BLaER1 (cell line): Measurements from ENCODE around the gene CDC42SE1.

ENCODE experiments used
- H3K27ac ChIP-seq: shearing (Covaris generic); formaldehyde crosslinking; 2 replicates; pipeline ENCODE4 v1.8.1; 2022
- H3K27me3 ChIP-seq: shearing (Covaris generic); formaldehyde crosslinking; 2 replicates; pipeline ENCODE4 v1.8.1; 2022
- H3K36me3 ChIP-seq: shearing (Covaris generic); formaldehyde crosslinking; 2 replicates; pipeline ENCODE4 v1.8.1; 2022
- H3K4me1 ChIP-seq: shearing (Covaris generic); formaldehyde crosslinking; 2 replicates; pipeline ENCODE4 v1.8.1; 2022
- H3K4me2 ChIP-seq: shearing (Covaris generic); formaldehyde crosslinking; 2 replicates; pipeline ENCODE4 v1.8.1; 2022
- H3K4me3 ChIP-seq: shearing (Covaris generic); formaldehyde crosslinking; 2 replicates; pipeline ENCODE4 v1.8.1; 2022
- H3K9ac ChIP-seq: shearing (Covaris generic); formaldehyde crosslinking; 2 replicates; pipeline ENCODE4 v1.8.1; 2022
- H3K9me3 ChIP-seq: shearing (Covaris generic); formaldehyde crosslinking; 2 replicates; pipeline ENCODE4 v1.8.1; 2022
- H4K20me1 ChIP-seq: shearing (Covaris generic); formaldehyde crosslinking; 2 replicates; pipeline ENCODE4 v1.8.1; 2022
- Cebpa-rat ChIP-seq: shearing (Covaris generic); IDR thresholded peaks from 2 replicates; pipeline ENCODE4 v1.8.1; 2022

CDC42SE1 gene

DNA sequence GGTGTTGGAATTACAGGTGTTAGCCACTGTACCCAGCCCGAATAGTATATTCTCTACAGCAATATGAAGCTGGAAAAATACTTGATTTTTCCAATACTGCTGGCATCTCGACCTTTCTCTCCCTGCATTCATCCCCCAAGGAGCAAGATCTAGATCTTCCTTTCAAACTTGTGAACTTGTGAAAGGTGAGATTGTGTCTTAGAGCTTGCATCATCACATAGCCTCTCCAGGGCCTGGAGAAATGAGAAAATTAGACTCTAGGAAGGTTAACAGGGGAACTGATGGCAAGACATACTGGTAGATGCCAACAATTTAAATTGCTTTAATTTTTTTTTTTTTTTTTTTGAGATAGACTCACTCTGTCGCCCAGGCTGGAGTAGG lies 49.1 kb downstream of the CDC42SE1 start:
- no peaks in the 10 kb centered on the region for H3K36me3 ChIP-seq
- TF ChIP-seq Cebpa-rat, result no peak
- peaks cover 80% of the 10 kb centered on the region for H3K4me1 ChIP-seq

DNA sequence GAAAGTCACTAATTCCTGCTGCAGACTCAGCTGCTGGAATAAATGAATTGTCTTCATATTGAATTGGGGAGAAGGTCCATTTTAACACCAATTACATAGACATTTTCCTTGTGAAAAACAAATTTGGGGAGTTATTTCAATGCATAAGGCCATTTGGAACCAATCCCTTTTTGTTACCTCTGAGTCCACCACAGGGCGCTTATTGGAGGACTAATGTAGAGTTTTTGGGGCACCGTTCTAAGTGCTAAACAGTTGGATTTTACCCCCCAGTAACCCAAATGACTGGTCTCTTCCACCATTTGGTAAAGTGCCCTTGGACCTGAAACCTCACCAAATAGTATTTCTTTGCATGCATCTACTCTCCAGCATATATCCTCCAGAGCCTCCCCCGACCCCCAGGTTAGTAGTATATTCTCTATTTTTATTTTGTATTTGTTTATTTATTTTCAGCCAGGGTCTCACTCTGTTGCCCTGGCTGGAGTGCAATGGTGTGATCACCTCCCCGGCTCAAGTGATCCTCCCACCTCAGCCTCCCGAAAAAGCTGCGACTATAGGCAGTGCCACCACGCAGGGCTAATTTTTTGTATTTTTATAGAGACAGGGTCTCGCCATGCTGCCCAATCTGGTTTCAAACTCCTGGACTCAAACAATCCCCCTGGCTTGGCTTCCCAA lies 49.6 kb downstream of the CDC42SE1 start:
- peak overlapping the region; percentile 94 for H3K4me2 ChIP-seq
- H3K27ac ChIP-seq, result no peak overlapping the region
- no peaks in the 10 kb centered on the region for H3K36me3 ChIP-seq
- H3K4me3 ChIP-seq, result peak overlapping the region; percentile 76
- H3K4me1 ChIP-seq, result peaks cover 85% of the 10 kb centered on the region
- no peaks in the 10 kb centered on the region for H4K20me1 ChIP-seq
- no peak for TF ChIP-seq Cebpa-rat
- no peaks in the 10 kb centered on the region for H3K27me3 ChIP-seq
- H3K9ac ChIP-seq, result peak overlapping the region; percentile 84; the same call in 1 of the 2 replicates
- H3K9me3 ChIP-seq, result no peaks in the 10 kb centered on the region

More for the DNA sequence above, 49.1 kb downstream of the CDC42SE1 start:
- no peak overlapping the region for H3K9ac ChIP-seq
- H4K20me1 ChIP-seq, result no peaks in the 10 kb centered on the region
- no peak overlapping the region for H3K4me3 ChIP-seq
- H3K27ac ChIP-seq, result no peak overlapping the region
- no peaks in the 10 kb centered on the region for H3K27me3 ChIP-seq
- peak overlapping the region; percentile 94 for H3K4me2 ChIP-seq
- H3K9me3 ChIP-seq, result no peaks in the 10 kb centered on the region

DNA sequence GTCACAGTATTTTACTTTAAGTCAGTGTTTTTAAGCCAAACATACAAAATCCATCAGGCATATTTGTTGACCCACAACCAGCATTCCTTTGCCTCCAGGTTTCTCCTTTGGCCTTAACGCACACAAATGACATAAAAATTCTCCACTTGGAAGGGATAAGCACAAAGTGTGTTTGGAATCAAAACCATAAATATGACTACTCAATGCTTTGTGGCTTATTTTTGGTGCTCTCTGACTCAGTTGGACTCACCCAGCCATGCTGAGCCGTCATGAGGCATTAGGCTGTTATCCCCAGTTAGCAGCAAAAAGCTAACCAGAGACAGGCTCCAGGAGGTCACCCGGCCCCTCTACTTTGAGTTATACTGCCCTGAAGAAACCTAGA lies 50.2 kb downstream of the CDC42SE1 start:
- no peaks in the 10 kb centered on the region for H3K36me3 ChIP-seq
- peak overlapping the region; percentile 94 for H3K4me2 ChIP-seq
- H3K9me3 ChIP-seq, result no peaks in the 10 kb centered on the region
- H3K4me1 ChIP-seq, result peaks cover 87% of the 10 kb centered on the region
- H3K9ac ChIP-seq, result peak overlapping the region; percentile 84
- H3K27ac ChIP-seq, result peak overlapping the region; percentile 75; the same call in 1 of the 2 replicates
- no peaks in the 10 kb centered on the region for H3K27me3 ChIP-seq
- TF ChIP-seq Cebpa-rat, result no peak
- no peaks in the 10 kb centered on the region for H4K20me1 ChIP-seq
- peak overlapping the region; percentile 76 for H3K4me3 ChIP-seq

DNA sequence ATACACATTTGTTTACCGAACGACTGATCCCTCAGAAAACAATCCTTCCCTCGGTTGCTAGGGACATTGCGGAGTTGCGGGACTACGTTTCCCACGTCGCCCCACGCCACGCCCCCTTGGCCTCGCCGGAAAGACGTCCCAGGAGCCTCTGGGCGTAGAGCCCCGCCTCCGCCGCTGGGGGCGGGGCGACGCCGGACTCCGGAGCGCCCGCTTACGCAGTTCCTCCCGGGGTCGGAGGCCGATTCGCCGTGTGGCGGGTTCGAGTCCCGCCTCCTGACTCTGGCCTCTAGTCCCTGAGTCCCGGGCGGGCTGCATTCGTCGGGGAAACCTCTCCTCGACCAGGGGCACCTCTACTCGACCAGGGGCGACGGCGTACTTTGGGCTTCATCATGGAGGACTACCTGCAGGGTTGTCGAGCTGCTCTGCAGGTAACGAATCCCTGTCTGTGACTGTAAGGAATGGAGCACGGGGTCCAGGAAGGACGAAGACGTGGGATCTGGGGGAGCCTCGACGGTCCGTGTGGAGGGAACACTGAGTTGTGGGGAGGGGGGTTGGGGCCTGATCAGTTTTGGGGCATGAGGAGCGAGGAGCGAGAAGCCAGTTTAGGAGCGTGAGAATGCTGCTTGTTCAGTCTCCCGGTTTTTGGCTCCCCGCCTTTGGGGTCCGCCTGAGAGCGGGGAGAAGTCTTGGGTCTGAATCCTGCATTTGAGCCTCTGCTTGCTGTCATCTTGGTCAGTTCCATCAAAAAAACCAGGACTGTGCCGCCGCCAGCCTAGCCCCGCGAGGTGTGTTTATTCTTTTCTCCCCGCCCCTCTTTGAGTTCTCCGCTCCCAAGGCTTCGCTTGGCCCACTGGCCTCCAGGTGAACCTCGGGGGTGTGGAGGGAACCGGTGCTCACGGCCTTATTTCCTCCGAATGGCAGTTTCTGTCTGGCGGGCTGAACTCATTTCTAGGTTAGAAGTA lies 50.9 kb downstream of the CDC42SE1 start, which contains the start of gene PRUNE1:
Gene PRUNE1 (plus strand): TSS at position 206 of the 962 bp plus-strand sequence. CDS start 184 bp downstream, at position 390.
- Histone ChIP-seq H3K4me2 (peak within 1 kb of the TSS; percentile 94), H3K27me3 (no peaks in the 10 kb centered on the region), H3K4me1 (peaks cover 87% of the 10 kb centered on the region), H3K36me3 (no peaks in the 10 kb centered on the region), H3K9me3 (no peaks in the 10 kb centered on the region), H4K20me1 (no peaks in the 10 kb centered on the region), H3K27ac (peak within 1 kb of the TSS; percentile 75), H3K4me3 (peak within 1 kb of the TSS; percentile 76), H3K9ac (peak within 1 kb of the TSS; percentile 84)
- TF ChIP-seq Cebpa-rat, result no peak

DNA sequence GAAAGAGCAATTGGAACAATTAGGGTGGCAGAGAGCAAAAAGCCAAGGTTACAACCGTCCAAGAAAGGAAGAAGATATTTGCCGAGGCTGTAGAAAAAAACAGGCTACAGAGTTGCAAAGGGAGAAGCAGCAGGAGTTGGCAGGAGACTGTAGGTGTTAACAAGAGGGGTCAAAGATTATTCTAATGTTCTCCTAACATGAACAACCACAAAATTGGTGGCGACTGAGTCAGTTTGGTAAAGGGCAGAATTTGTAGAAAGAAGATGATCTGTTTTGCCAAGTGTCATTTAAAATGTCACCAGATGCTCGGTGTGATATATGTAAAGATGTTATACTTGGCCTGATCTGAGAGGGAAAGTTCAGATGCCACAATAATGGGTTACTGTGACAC lies 51.6 kb downstream of the CDC42SE1 start:
- H4K20me1 ChIP-seq, result no peaks in the 10 kb centered on the region
- H3K9me3 ChIP-seq, result no peaks in the 10 kb centered on the region
- no peaks in the 10 kb centered on the region for H3K27me3 ChIP-seq
- peak overlapping the region; percentile 76 for H3K4me3 ChIP-seq
- peaks cover 87% of the 10 kb centered on the region for H3K4me1 ChIP-seq
- H3K4me2 ChIP-seq, result peak overlapping the region; percentile 94
- H3K27ac ChIP-seq, result no peak overlapping the region
- H3K36me3 ChIP-seq, result no peaks in the 10 kb centered on the region; the same call in 1 of the 2 replicates
- no peak overlapping the region for H3K9ac ChIP-seq
- TF ChIP-seq Cebpa-rat, result no peak

DNA sequence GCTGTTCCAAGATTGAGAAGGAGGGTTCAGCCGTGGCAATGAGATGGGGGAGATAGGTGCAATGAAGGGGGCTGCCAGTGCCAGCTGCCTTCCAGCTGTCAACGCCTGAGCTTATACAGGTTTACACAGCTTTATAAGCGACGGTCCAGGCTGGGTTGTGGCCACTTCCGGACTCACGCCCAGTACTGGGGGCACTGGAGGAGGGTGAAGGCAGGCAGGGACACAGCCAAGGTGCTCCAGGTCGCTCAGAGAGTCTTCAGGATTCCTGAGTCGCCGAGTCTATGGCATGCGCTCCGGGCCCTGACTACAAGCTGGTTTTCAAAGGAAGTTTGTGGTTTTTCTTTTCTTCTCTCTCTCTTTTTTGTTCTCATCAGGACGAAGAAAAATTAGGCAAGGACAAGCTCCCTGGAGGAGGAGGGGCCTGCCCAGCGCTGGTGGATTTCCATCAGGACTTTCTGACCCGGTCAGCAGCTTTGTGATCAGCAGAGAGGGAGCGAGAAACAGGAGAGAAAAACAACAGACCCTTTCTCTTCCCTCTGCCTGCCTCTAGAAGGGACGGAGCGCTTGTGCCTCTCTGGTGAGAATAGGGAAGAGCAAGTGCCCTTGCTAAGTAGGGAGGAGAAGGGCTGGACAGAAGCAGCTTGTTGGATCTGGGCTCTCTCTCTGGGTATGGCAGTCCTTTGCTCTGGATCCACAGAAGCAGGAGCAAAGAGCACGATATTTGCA lies 52.9 kb downstream of the CDC42SE1 start, which contains the start of gene MINDY1:
Gene MINDY1 (minus strand): TSS at position 576 of the 726 bp plus-strand sequence. CDS start 4,285 bp downstream, outside the sequence.
- Histone ChIP-seq H3K9me3 (no peaks in the 10 kb centered on the region), H3K4me3 (peak within 1 kb of the TSS; percentile 72), H3K27me3 (no peaks in the 10 kb centered on the region), H3K9ac (peak within 1 kb of the TSS; percentile 85), H3K27ac (peak within 1 kb of the TSS; percentile 84), H3K36me3 (peaks cover 13% of the 10 kb centered on the region), H4K20me1 (no peaks in the 10 kb centered on the region; the same call in 1 of the 2 replicates), H3K4me1 (peaks cover 81% of the 10 kb centered on the region), H3K4me2 (peak within 1 kb of the TSS; percentile 94)
- TF ChIP-seq Cebpa-rat, result no peak

DNA sequence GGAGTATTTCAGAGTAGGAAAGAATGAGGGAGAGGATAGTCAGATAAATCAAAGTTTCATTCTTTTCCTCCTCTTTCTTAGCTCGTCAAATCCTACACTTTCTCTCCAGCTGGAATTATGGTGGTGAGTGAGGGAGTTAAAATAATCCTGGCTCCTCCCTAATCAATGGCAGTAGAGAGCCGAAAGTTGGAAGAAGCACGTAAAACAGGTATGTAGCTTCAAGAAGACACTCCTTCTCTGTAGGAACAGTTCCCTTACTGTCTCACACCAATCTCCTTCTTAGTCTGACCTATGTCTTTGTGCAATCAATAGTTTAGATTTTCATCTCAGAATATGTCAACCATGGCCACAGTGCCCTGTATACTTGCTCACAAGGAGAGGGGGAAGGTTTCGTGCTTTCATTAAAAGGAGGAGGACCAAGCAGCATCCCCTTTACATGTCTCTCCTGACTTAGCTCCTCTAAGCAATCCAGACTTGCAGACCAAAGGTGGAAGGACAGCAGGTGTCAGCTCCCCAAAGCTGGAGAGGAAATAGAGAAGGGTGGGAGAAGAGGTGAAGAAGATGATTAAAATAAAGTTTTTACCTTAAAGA lies 53.6 kb downstream of the CDC42SE1 start:
- Histone ChIP-seq H3K9ac (peak overlapping the region; percentile 85), H4K20me1 (no peaks in the 10 kb centered on the region; the same call in 1 of the 2 replicates), H3K9me3 (no peaks in the 10 kb centered on the region), H3K27ac (peak overlapping the region; percentile 84), H3K4me3 (peak overlapping the region; percentile 72), H3K4me2 (peak overlapping the region; percentile 94), H3K36me3 (peaks cover 20% of the 10 kb centered on the region), H3K4me1 (peaks cover 75% of the 10 kb centered on the region), H3K27me3 (no peaks in the 10 kb centered on the region)
- TF ChIP-seq Cebpa-rat, result no peak

DNA sequence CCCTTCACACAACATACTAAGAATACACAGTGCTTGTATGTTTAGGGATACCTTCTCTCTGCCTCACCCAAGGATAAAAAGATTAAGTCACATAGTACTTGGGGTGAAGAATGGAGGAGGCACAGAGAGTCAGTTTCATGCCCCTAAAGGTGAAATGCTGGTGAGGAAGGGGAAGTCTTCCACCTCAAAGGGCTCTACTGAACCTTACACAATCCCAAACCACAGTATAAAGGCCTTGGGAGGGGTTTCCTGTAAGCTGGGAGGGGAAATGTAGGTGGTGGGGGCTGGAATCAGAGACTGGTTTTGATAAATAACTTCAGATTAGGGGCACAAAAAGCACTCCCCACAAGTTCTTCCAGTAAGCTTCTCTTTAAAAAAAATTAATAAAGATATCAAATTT lies 56.2 kb downstream of the CDC42SE1 start:
- peak overlapping the region; percentile 94 for H3K4me2 ChIP-seq
- peak overlapping the region; percentile 22; the same call in 1 of the 2 replicates for H3K9ac ChIP-seq
- H3K36me3 ChIP-seq, result peaks cover 47% of the 10 kb centered on the region
- no peak overlapping the region; the same call in 1 of the 2 replicates for H3K27ac ChIP-seq
- H3K27me3 ChIP-seq, result no peaks in the 10 kb centered on the region
- no peak overlapping the region for H3K4me3 ChIP-seq
- H3K4me1 ChIP-seq, result peaks cover 65% of the 10 kb centered on the region
- TF ChIP-seq Cebpa-rat, result no peak
- no peaks in the 10 kb centered on the region for H3K9me3 ChIP-seq
- H4K20me1 ChIP-seq, result no peaks in the 10 kb centered on the region; the same call in 1 of the 2 replicates

DNA sequence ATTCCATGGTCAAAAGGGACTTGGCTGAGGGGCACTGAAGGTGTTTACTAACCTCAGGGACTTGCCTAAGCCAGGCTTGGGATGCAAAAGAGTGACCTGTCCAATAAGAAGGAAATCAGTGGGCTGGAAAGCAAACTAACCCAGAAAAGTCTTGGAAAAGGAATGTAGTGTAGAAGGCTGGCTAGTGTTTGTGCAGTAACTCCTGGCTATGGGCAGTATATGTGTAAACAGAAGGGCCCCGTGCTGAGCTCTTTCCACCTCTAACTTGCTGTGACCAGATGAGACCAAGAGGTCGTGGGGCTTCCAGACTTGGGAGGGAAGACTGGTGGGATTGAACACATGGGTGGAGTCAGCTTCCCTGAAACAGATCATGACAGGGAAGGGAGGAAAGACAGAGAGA lies 56.8 kb downstream of the CDC42SE1 start:
- Histone ChIP-seq H3K9me3 (no peaks in the 10 kb centered on the region), H3K4me2 (peak overlapping the region; percentile 94), H4K20me1 (no peaks in the 10 kb centered on the region; the same call in 1 of the 2 replicates), H3K36me3 (peaks cover 52% of the 10 kb centered on the region), H3K4me1 (peaks cover 60% of the 10 kb centered on the region), H3K27ac (no peak overlapping the region), H3K9ac (no peak overlapping the region), H3K27me3 (no peaks in the 10 kb centered on the region), H3K4me3 (no peak overlapping the region)
- no peak for TF ChIP-seq Cebpa-rat
